HCT116 (cell line): ENCODE results near the gene BRPF3. TPM values are rescaled to one million over a fixed set of nuclear protein-coding genes. Genes with fewer than 3 reads are reported as not detected.

ENCODE experiments used
- ATAC-seq: fragments of 200-7000 bp; cut with Tn5 transposase; 2 replicates; pipeline ENCODE4 v1.9.1; 2020; ENCODE audit warnings: mild to moderate bottlenecking, moderate library complexity
- BruUV-seq: library from RNA; stranded (reverse); fragments of 400-500 nt; replicated peaks from 2 replicates; lab custom pipeline; 2021; lab: Mats Ljungman, UMichigan
- CTCF ChIA-PET: fragments of 300-600 bp; sonication (Branson Sonifier 250); formaldehyde crosslinking; loops from one replicate; lab custom pipeline; 2021; ENCODE audit warnings: antibody characterized with exemption; lab: Charles Lee
- POLR2A ChIA-PET: fragments of 300-600, 350-600 bp; sonication (Branson Sonifier 250); formaldehyde crosslinking; loops from one replicate; lab custom pipeline; 2021; ENCODE audit warnings: antibody characterized with exemption; lab: Charles Lee
- RAD21 ChIA-PET, 2 experiments: fragments of 300-600 bp; sonication (Branson Sonifier 250); formaldehyde crosslinking; loops; one replicate each; lab custom pipeline; 2023; ENCODE audit warnings: low total read pairs in 2 of 2; ENCODE audit not compliant: uncharacterized antibody in 2 of 2, unreplicated experiment in 2 of 2, low non-redundant PET in 1 of 2; lab: Charles Lee
- DNase-seq: peaks from one replicate; pipeline ENCODE4 v3.0.0-alpha.2; 2010; ENCODE audit warnings: low read depth, low spot score
- H2AFZ ChIP-seq: fragments of 200-600 bp; shearing (Covaris generic), sonication (generic); 2 replicates; pipeline ENCODE4 v1.6.1; 2017; ENCODE audit warnings: low read depth, mixed run types, mixed read lengths, antibody characterized with exemption, low read length; ENCODE audit not compliant: poor library complexity, severe bottlenecking
- H3K27ac ChIP-seq: 2 replicates; pipeline ENCODE4 v1.5.1; 2012; ENCODE audit warnings: low read depth, low read length
- H3K27me3 ChIP-seq: fragments of 200-600 bp; sonication (generic); 2 replicates; pipeline ENCODE4 v1.6.1; 2016; ENCODE audit warnings: mixed run types, low read length, mixed read lengths; ENCODE audit not compliant: insufficient read depth
- H3K36me3 ChIP-seq, 2 experiments: fragments of 200-500 bp in 1 of 2; fragments of 200-600 bp in 1 of 2; sonication (Bioruptor generic) in 1 of 2; sonication (generic) in 1 of 2; 2 replicates each; pipeline versions ENCODE4 v1.5.1 to v1.6.1; 2014 to 2016; ENCODE audit warnings: low read length in 2 of 2, inconsistent platforms in 1 of 2, mixed read lengths in 1 of 2, mixed run types in 1 of 2; ENCODE audit not compliant: insufficient read depth in 2 of 2, control insufficient read depth in 1 of 2
- H3K4me1 ChIP-seq, 2 experiments: fragments of 200-600 bp in 1 of 2; sonication (generic) in 1 of 2; 2 replicates each; pipeline versions ENCODE4 v1.5.1 to v1.6.1; 2012 to 2017; ENCODE audit warnings: low read length in 2 of 2, inconsistent platforms in 1 of 2, mild to moderate bottlenecking in 1 of 2, mixed read lengths in 1 of 2, mixed run types in 1 of 2, moderate library complexity in 1 of 2; ENCODE audit not compliant: insufficient read depth in 2 of 2, control insufficient read depth in 1 of 2
- H3K4me2 ChIP-seq: fragments of 200-600 bp; sonication (generic); 2 replicates; pipeline ENCODE4 v1.6.1; 2017; ENCODE audit warnings: mixed run types, low read length, mixed read lengths
- H3K4me3 ChIP-seq, 2 experiments: fragments of 200-600 bp in 1 of 2; sonication (generic) in 1 of 2; replicated peaks in 1 of 2; 2 replicates each; pipeline ENCODE4 v1.5.1; 2011 to 2016; ENCODE audit warnings: low read length in 2 of 2, control low read depth in 1 of 2, low read depth in 1 of 2, mild to moderate bottlenecking in 1 of 2, mixed read lengths in 1 of 2, mixed run types in 1 of 2
- H3K79me2 ChIP-seq: fragments of 200-600 bp; sonication (generic); 2 replicates; pipeline ENCODE4 v1.6.1; 2017; ENCODE audit warnings: mild to moderate bottlenecking, mixed run types, low read length, moderate library complexity, mixed read lengths; ENCODE audit not compliant: insufficient read depth
- H3K9ac ChIP-seq: fragments of 200-600 bp; sonication (generic); 2 replicates; pipeline ENCODE4 v1.6.1; 2016; ENCODE audit warnings: low read length, mixed read lengths
- H3K9me2 ChIP-seq: fragments of 200-600 bp; sonication (generic), shearing (Covaris generic); 2 replicates; pipeline ENCODE4 v1.6.1; 2017; ENCODE audit warnings: mixed run types, mild to moderate bottlenecking, moderate library complexity; ENCODE audit not compliant: insufficient read depth
- H3K9me3 ChIP-seq, 2 experiments: fragments of 200-500 bp in 1 of 2; fragments of 200-600 bp in 1 of 2; sonication (Bioruptor generic) in 1 of 2; sonication (generic) in 1 of 2; 2 replicates each; pipeline ENCODE4 v1.6.1; 2014 to 2017; ENCODE audit warnings: low read length in 2 of 2, mixed read lengths in 2 of 2, inconsistent platforms in 1 of 2, low read depth in 1 of 2, mild to moderate bottlenecking in 1 of 2, mixed run types in 1 of 2, moderate library complexity in 1 of 2; ENCODE audit not compliant: control insufficient read depth in 1 of 2, insufficient read depth in 1 of 2
- H4K20me1 ChIP-seq: fragments of 200-600 bp; sonication (generic), shearing (Covaris generic); 2 replicates; pipeline ENCODE4 v1.6.1; 2017; ENCODE audit warnings: mixed run types, mild to moderate bottlenecking, moderate library complexity; ENCODE audit not compliant: insufficient read depth
- CBX3 ChIP-seq: IDR thresholded peaks from 2 replicates; pipeline ENCODE4 v1.6.1; 2012; ENCODE audit warnings: low read depth
- EGR1 ChIP-seq: IDR thresholded peaks from 2 replicates; pipeline ENCODE4 v1.6.1; 2012; ENCODE audit warnings: low read depth
- ELF1 ChIP-seq: IDR thresholded peaks from 2 replicates; pipeline ENCODE4 v1.6.1; 2012; ENCODE audit warnings: low read depth, borderline replicate concordance
- JUND ChIP-seq: IDR thresholded peaks from 2 replicates; pipeline ENCODE4 v1.6.1; 2012
- POLR2A ChIP-seq: IDR thresholded peaks from 2 replicates; pipeline ENCODE4 v1.7.0; 2011; ENCODE audit warnings: borderline replicate concordance; ENCODE audit not compliant: insufficient read depth, insufficient read length; ENCODE audit errors: extremely low read depth
- POLR2AphosphoS5 ChIP-seq: IDR thresholded peaks from 2 replicates; pipeline ENCODE4 v1.6.1; 2011; ENCODE audit warnings: mild to moderate bottlenecking, low read depth, low read length, moderate library complexity
- RAD21 ChIP-seq: IDR thresholded peaks from 2 replicates; pipeline ENCODE4 v1.6.1; 2012; ENCODE audit warnings: low read depth, mild to moderate bottlenecking
- SIN3A ChIP-seq: IDR thresholded peaks from 2 replicates; pipeline ENCODE4 v1.6.1; 2012; ENCODE audit warnings: low read depth
- SP1 ChIP-seq: IDR thresholded peaks from 2 replicates; pipeline ENCODE4 v1.6.1; 2012; ENCODE audit warnings: low read depth
- SRF ChIP-seq: IDR thresholded peaks from 2 replicates; pipeline ENCODE4 v1.6.1; 2012; ENCODE audit warnings: low read depth
- YY1 ChIP-seq: IDR thresholded peaks from 2 replicates; pipeline ENCODE4 v1.6.1; 2011; ENCODE audit warnings: low read length, low read depth, moderate library complexity, mild to moderate bottlenecking; ENCODE audit not compliant: insufficient replicate concordance; ENCODE audit errors: extremely low read depth
- ZFX ChIP-seq: fragments of 450-650 bp; IDR thresholded peaks from 2 replicates; pipeline ENCODE4 v1.6.1; 2017
- intact Hi-C: fragments of 100-400 bp; cut with micrococcal nuclease; formaldehyde crosslinking; loops from 2 replicates; pipeline ENCODE4 v1.10.0; 2022
- total RNA-seq: library from RNA; stranded (reverse); gene quantifications from one replicate; pipeline ENCODE4 v1.2.1, GENCODE V29; 2021; ENCODE audit not compliant: unreplicated experiment
- TF ChIP-seq, protein P1 (sequence below): IDR thresholded peaks from 2 replicates; pipeline ENCODE4 v1.6.1; 2012
- TF ChIP-seq, protein P2 (sequence below): IDR thresholded peaks from 2 replicates; pipeline ENCODE4 v1.6.1; 2012
- TF ChIP-seq, protein P3 (sequence below): IDR thresholded peaks from 2 replicates; pipeline ENCODE4 v1.6.1; 2012; ENCODE audit warnings: low read depth

The BRPF3 gene
- total RNA-seq, 1 experiment from 2014 or later = 20.3 TPM

DNA sequence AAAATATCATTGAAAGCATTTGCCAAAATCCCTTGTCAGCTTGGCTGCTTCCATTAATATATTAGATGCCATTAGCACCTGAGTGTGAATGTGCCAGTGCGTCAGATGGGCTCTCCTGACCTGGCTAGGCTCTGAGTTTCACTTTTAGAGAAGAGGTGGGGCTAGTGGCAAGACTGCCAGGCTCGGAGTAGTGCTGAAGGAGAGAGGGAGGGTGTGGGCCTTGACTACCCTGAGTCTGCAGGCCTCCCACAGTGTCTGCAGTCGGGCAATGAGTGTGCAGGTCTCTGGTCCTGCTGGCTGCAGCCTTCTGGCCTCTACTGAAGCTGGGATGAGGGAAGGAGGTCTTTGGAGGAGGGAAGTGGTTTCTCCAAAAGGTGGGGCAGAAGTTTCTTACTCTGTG lies 38.8 kb downstream of the BRPF3 start:
- Histone ChIP-seq H3K4me2 (no peak overlapping the region), H4K20me1 (no peaks in the 10 kb centered on the region), H3K79me2 (no peaks in the 10 kb centered on the region), H3K27ac (no peak overlapping the region), H2AFZ (no peak overlapping the region), H3K9me3 (no peaks in the 10 kb centered on the region), H3K36me3 (no peaks in the 10 kb centered on the region; a peak in 1 of 4 replicates), H3K4me3 (no peak overlapping the region), H3K4me1 (no peaks in the 10 kb centered on the region), H3K27me3 (no peaks in the 10 kb centered on the region), H3K9me2 (no peaks in the 10 kb centered on the region), H3K9ac (no peak overlapping the region)
- no TSS peak for BruUV-seq
- ChIA-PET RAD21 (no interaction called here), POLR2A (no interaction called here), CTCF (no interaction called here)
- DNase-seq (no peak), ATAC-seq (no peak)
- TF ChIP-seq EGR1 (no peak), JUND (no peak), ZFX (no peak), POLR2A (no peak), SP1 (no peak), SIN3A (no peak), POLR2AphosphoS5 (no peak), SRF (no peak), YY1 (no peak), ELF1 (no peak), CBX3 (no peak), RAD21 (no peak)
- TF ChIP-seq, protein P1, sequence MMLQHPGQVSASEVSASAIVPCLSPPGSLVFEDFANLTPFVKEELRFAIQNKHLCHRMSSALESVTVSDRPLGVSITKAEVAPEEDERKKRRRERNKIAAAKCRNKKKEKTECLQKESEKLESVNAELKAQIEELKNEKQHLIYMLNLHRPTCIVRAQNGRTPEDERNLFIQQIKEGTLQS = no peak
- TF ChIP-seq, protein P2, sequence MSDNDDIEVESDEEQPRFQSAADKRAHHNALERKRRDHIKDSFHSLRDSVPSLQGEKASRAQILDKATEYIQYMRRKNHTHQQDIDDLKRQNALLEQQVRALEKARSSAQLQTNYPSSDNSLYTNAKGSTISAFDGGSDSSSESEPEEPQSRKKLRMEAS = no peak
- TF ChIP-seq, protein P3, sequence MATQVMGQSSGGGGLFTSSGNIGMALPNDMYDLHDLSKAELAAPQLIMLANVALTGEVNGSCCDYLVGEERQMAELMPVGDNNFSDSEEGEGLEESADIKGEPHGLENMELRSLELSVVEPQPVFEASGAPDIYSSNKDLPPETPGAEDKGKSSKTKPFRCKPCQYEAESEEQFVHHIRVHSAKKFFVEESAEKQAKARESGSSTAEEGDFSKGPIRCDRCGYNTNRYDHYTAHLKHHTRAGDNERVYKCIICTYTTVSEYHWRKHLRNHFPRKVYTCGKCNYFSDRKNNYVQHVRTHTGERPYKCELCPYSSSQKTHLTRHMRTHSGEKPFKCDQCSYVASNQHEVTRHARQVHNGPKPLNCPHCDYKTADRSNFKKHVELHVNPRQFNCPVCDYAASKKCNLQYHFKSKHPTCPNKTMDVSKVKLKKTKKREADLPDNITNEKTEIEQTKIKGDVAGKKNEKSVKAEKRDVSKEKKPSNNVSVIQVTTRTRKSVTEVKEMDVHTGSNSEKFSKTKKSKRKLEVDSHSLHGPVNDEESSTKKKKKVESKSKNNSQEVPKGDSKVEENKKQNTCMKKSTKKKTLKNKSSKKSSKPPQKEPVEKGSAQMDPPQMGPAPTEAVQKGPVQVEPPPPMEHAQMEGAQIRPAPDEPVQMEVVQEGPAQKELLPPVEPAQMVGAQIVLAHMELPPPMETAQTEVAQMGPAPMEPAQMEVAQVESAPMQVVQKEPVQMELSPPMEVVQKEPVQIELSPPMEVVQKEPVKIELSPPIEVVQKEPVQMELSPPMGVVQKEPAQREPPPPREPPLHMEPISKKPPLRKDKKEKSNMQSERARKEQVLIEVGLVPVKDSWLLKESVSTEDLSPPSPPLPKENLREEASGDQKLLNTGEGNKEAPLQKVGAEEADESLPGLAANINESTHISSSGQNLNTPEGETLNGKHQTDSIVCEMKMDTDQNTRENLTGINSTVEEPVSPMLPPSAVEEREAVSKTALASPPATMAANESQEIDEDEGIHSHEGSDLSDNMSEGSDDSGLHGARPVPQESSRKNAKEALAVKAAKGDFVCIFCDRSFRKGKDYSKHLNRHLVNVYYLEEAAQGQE = no peak
- intact Hi-C loops = no loop called here
